Measurements from ENCODE around the gene PLCH1. TPM values are rescaled to one million over a fixed set of nuclear protein-coding genes. Genes with fewer than 3 reads are reported as not detected.

The PLCH1 gene
- total and polyA plus RNA-seq, 9 of the 15 experiments (the other 6 are each of a cell fraction or from before 2014, with no cell fraction given) = 0.17 to 0.62 (median 0.40) TPM

- TF ChIP-seq, protein P1, sequence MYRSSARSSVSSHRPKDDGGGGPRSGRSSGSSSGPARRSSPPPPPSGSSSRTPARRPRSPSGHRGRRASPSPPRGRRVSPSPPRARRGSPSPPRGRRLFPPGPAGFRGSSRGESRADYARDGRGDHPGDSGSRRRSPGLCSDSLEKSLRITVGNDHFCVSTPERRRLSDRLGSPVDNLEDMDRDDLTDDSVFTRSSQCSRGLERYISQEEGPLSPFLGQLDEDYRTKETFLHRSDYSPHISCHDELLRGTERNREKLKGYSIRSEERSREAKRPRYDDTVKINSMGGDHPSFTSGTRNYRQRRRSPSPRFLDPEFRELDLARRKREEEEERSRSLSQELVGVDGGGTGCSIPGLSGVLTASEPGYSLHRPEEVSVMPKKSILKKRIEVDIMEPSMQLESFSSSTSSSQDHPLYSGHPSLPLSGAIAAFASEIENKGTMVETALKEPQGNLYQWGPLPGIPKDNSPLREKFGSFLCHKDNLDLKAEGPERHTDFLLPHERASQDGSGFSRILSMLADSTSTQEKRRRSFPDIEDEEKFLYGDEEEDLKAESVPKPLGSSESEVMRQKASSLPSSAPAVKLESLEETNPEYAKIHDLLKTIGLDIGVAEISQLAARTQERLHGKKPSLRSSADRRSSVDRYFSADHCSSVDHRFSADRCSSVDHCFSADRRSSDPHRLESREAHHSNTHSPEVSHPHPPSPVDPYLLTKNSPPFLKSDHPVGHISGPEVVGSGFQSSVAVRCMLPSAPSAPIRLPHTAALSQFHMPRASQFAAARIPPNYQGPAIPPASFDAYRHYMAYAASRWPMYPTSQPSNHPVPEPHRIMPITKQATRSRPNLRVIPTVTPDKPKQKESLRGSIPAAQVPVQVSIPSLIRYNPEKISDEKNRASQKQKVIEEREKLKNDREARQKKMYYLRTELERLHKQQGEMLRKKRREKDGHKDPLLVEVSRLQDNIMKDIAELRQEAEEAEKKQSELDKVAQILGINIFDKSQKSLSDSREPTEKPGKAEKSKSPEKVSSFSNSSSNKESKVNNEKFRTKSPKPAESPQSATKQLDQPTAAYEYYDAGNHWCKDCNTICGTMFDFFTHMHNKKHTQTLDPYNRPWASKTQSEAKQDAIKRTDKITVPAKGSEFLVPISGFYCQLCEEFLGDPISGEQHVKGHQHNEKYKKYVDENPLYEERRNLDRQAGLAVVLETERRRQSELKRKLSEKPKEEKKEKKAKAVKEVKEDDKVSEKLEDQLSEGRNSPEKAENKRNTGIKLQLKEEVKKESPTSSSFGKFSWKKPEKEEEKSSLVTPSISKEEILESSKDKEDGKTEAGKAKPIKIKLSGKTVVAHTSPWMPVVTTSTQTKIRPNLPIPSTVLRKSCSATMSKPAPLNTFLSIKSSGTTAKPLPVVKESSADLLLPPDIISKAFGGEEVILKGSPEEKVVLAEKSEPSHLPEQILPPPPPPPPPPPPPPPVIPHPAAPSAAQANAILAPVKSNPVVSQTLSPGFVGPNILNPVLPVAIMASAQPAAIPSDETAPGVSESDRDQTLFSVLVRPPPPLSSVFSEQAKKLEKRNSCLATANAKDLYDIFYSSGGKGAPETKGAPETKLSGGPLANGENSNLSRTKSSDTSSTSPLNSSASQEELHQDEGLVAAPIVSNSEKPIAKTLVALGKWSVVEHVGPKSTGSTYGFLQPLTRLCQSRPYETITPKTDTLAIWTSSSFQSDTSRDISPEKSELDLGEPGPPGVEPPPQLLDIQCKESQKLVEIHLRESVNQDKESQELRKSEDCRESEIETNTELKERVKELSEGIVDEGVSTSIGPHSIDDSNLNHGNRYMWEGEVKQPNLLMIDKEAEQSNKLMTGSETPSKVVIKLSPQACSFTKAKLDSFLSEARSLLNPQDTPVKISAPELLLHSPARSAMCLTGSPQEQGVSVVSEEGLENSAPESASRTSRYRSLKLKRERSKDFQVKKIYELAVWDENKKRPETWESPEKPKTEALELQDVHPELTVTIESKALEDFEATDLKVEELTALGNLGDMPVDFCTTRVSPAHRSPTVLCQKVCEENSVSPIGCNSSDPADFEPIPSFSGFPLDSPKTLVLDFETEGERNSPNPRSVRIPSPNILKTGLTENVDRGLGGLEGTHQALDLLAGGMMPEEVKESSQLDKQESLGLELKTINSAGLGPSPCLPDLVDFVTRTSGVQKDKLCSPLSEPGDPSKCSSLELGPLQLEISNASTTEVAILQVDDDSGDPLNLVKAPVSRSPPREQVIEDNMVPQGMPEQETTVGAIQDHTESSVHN (IDR thresholded peaks at IDR 0.05; ENCODE audit: borderline replicate concordance in 1 of 2, low read depth in 1 of 2) = no peak
- TF ChIP-seq, protein P2, sequence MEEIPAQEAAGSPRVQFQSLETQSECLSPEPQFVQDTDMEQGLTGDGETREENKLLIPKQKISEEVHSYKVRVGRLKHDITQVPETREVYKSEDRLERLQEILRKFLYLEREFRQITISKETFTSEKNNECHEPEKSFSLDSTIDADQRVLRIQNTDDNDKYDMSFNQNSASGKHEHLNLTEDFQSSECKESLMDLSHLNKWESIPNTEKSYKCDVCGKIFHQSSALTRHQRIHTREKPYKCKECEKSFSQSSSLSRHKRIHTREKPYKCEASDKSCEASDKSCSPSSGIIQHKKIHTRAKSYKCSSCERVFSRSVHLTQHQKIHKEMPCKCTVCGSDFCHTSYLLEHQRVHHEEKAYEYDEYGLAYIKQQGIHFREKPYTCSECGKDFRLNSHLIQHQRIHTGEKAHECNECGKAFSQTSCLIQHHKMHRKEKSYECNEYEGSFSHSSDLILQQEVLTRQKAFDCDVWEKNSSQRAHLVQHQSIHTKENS (CRISPR knock-in tag; IDR thresholded peaks at IDR 0.05) = no peak
- TF ChIP-seq TRIM24 (IDR thresholded peaks at IDR 0.05) (peak; percentile 79 to 83), ZNF518B (CRISPR knock-in tag; IDR thresholded peaks at IDR 0.05) (no peak), HDAC8 (tag; IDR thresholded peaks at IDR 0.05) (no peak), ZNF23 (CRISPR knock-in tag; IDR thresholded peaks at IDR 0.05) (0 out of 2 replicates have a peak, but pooled peaks have one; percentile 25), MCM2 (IDR thresholded peaks at IDR 0.05; ENCODE audit: low read depth) (no peak)
- TF ChIP-seq, protein P3, sequence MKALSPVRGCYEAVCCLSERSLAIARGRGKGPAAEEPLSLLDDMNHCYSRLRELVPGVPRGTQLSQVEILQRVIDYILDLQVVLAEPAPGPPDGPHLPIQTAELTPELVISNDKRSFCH (CRISPR knock-in tag; IDR thresholded peaks at IDR 0.05) = no peak
- TF ChIP-seq, protein P3 (tag; IDR thresholded peaks at IDR 0.05) = no peak; the same call in none of the 2 replicates
Measured at GRCh38 chr3:155334914-155335723, 409.8 kb downstream of the PLCH1 start (continued).

Data from K562 (cell line).